ENCODE results near the gene SLC52A3.
"Not testable (repeated sequence)": the region's sequence is repeated elsewhere in the genome, so short reads cannot be mapped to it uniquely, and the experiment has no call there.

The SLC52A3 gene

DNA sequence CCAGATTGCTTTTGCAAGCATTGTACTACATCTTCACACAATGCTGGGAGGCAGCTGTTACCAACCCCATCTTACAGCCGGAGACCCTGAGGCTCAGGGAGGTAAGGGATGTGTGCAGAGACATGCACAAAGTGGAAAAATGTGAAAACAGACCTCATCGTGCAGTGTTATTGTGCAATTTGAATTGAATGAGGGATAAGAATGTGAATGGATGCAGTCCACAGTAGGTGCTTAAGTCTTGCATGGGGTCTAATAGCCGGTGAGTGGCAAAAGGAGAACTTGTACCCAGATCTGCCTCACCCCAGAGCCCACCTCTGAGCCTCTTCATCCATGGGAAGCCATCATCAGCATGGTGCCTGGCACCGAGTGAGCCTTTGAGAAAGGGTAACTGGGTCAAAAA is 42.1 kb downstream of the SLC52A3 start:
- Histone ChIP-seq H2BK15ac (ENCODE audit: low read length) (no peak overlapping the region), H3K14ac (ENCODE audit: low read length) (no peak overlapping the region), H3K9ac (ENCODE audit: low read depth, low read length, poor library complexity) (no peak overlapping the region), H3K4ac (ENCODE audit: low read length) (no peak overlapping the region), H4K8ac (ENCODE audit: low read depth, low read length) (no peak overlapping the region), H2BK120ac (ENCODE audit: low read depth, low read length) (no peak overlapping the region), H3K27me3 (ENCODE audit: control insufficient read depth in 3 of 3, insufficient read depth in 3 of 3, low read depth in 1 of 3, low read length in 3 of 3) (peaks cover 0 to 78% (median 20%) of the 10 kb centered on the region in 3 experiments), H2AK5ac (ENCODE audit: low read depth, low read length) (no peak overlapping the region), H4K91ac (ENCODE audit: low read depth, low read length, poor library complexity) (no peak overlapping the region), H3K27ac (replicated peaks; ENCODE audit: low read length) (no peak overlapping the region), H3K79me1 (ENCODE audit: low read depth, low read length) (no peaks in the 10 kb centered on the region), H3K18ac (ENCODE audit: low read length) (no peak overlapping the region), H3K9me3 (replicated peaks in 1 of 2; ENCODE audit: control insufficient read depth in 2 of 2, insufficient read depth in 1 of 2, low read depth in 1 of 2, low read length in 2 of 2) (no peaks in the 10 kb centered on the region), H2BK12ac (ENCODE audit: low read length) (no peak overlapping the region), H3K4me2 (ENCODE audit: insufficient read depth, low read length, poor library complexity, severe bottlenecking) (no peak overlapping the region), H3K36me3 (replicated peaks in 1 of 2; ENCODE audit: control insufficient read depth in 2 of 2, insufficient read depth in 2 of 2, low read length in 2 of 2) (no peaks in the 10 kb centered on the region), H3K23ac (ENCODE audit: low read depth, low read length, poor library complexity) (no peak overlapping the region), H3K4me1 (ENCODE audit: control insufficient read depth in 2 of 2, insufficient read depth in 1 of 2, low read depth in 1 of 2, low read length in 2 of 2) (peaks cover 0 to 3% of the 10 kb centered on the region in 2 donors), H2AFZ (ENCODE audit: low read length) (no peak overlapping the region), H2BK5ac (ENCODE audit: low read length) (no peak overlapping the region), H3K4me3 (ENCODE audit: low read length in 2 of 2) (no peak overlapping the region)
- WGBS, 2 donors (ENCODE audit: extremely low coverage in 2 of 2, insufficient read length in 2 of 2, insufficient replicate concordance in 1 of 2): no CpG with 5 or more reads among the region's 4 CpGs
- DNase-seq (ENCODE audit: low spot score): no peak

DNA sequence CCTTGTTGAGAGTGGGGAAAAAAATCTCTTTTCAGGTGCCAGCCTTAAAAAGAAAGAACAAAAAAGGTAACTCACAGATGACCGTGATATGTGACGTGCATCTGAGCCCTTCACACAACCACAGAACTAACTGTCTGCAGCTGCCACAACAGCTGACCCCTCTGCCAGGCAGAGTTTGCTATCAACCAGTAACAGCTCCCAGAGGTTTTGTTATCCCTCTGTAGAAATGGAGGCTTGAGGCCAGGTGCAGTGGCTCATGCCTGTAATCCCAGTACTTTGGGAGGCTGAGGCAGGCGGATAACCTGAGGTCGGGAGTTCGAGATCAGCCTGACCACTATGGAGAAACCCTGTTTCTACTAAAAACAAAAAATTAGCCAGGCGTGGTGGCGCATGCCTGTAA is 42.8 kb downstream of the SLC52A3 start:
- Histone ChIP-seq H3K27me3 (ENCODE audit: control insufficient read depth in 3 of 3, insufficient read depth in 3 of 3, low read depth in 1 of 3, low read length in 3 of 3) (peaks cover 0 to 80% (median 20%) of the 10 kb centered on the region in 3 experiments), H4K91ac (ENCODE audit: low read depth, low read length, poor library complexity) (no peak overlapping the region), H3K4me3 (ENCODE audit: low read length in 2 of 2) (no peak overlapping the region), H3K27ac (replicated peaks; ENCODE audit: low read length) (no peak overlapping the region), H3K9ac (ENCODE audit: low read depth, low read length, poor library complexity) (no peak overlapping the region), H3K4me1 (ENCODE audit: control insufficient read depth in 2 of 2, insufficient read depth in 1 of 2, low read depth in 1 of 2, low read length in 2 of 2) (peaks cover 0 to 3% of the 10 kb centered on the region in 2 donors), H2AFZ (ENCODE audit: low read length) (no peak overlapping the region), H2BK120ac (ENCODE audit: low read depth, low read length) (no peak overlapping the region), H3K9me3 (replicated peaks in 1 of 2; ENCODE audit: control insufficient read depth in 2 of 2, insufficient read depth in 1 of 2, low read depth in 1 of 2, low read length in 2 of 2) (no peaks in the 10 kb centered on the region), H3K18ac (ENCODE audit: low read length) (no peak overlapping the region), H3K36me3 (replicated peaks in 1 of 2; ENCODE audit: control insufficient read depth in 2 of 2, insufficient read depth in 2 of 2, low read length in 2 of 2) (no peaks in the 10 kb centered on the region), H2BK15ac (ENCODE audit: low read length) (no peak overlapping the region), H2AK5ac (ENCODE audit: low read depth, low read length) (no peak overlapping the region), H3K4ac (ENCODE audit: low read length) (no peak overlapping the region), H3K23ac (ENCODE audit: low read depth, low read length, poor library complexity) (no peak overlapping the region), H2BK5ac (ENCODE audit: low read length) (no peak overlapping the region), H2BK12ac (ENCODE audit: low read length) (no peak overlapping the region), H3K79me1 (ENCODE audit: low read depth, low read length) (no peaks in the 10 kb centered on the region), H3K14ac (ENCODE audit: low read length) (no peak overlapping the region), H3K4me2 (ENCODE audit: insufficient read depth, low read length, poor library complexity, severe bottlenecking) (no peak overlapping the region), H4K8ac (ENCODE audit: low read depth, low read length) (no peak overlapping the region)
- WGBS, 2 donors (ENCODE audit: extremely low coverage in 2 of 2, insufficient read length in 2 of 2, insufficient replicate concordance in 1 of 2): no CpG with 5 or more reads among the region's 7 CpGs
- DNase-seq (ENCODE audit: low spot score): no peak

- not testable (repeated sequence) for H3K4me1 ChIP-seq (ENCODE audit: control insufficient read depth in 2 of 2, insufficient read depth in 1 of 2, low read depth in 1 of 2, low read length in 2 of 2); H2BK120ac ChIP-seq (ENCODE audit: low read depth, low read length); H3K4me2 ChIP-seq (ENCODE audit: insufficient read depth, low read length, poor library complexity, severe bottlenecking); H2AFZ ChIP-seq (ENCODE audit: low read length); H2BK12ac ChIP-seq (ENCODE audit: low read length); H3K14ac ChIP-seq (ENCODE audit: low read length); H3K79me1 ChIP-seq (ENCODE audit: low read depth, low read length); H2BK15ac ChIP-seq (ENCODE audit: low read length); H3K9me3 ChIP-seq (replicated peaks in 1 of 2; ENCODE audit: control insufficient read depth in 2 of 2, insufficient read depth in 1 of 2, low read depth in 1 of 2, low read length in 2 of 2); H3K9ac ChIP-seq (ENCODE audit: low read depth, low read length, poor library complexity); H2AK5ac ChIP-seq (ENCODE audit: low read depth, low read length); H4K8ac ChIP-seq (ENCODE audit: low read depth, low read length); DNase-seq (ENCODE audit: low spot score); H2BK5ac ChIP-seq (ENCODE audit: low read length); H3K18ac ChIP-seq (ENCODE audit: low read length); H3K4me3 ChIP-seq (ENCODE audit: low read length in 2 of 2); H3K27ac ChIP-seq (replicated peaks; ENCODE audit: low read length); H3K36me3 ChIP-seq (replicated peaks in 1 of 2; ENCODE audit: control insufficient read depth in 2 of 2, insufficient read depth in 2 of 2, low read length in 2 of 2); H3K4ac ChIP-seq (ENCODE audit: low read length); H4K91ac ChIP-seq (ENCODE audit: low read depth, low read length, poor library complexity); H3K23ac ChIP-seq (ENCODE audit: low read depth, low read length, poor library complexity)
- no CpG with 5 or more reads among the region's 7 CpGs for WGBS, 2 donors (ENCODE audit: extremely low coverage in 2 of 2, insufficient read length in 2 of 2, insufficient replicate concordance in 1 of 2)
- peaks cover 0 to 83% (median 20%) of the 10 kb centered on the region in 3 experiments for H3K27me3 ChIP-seq (ENCODE audit: control insufficient read depth in 3 of 3, insufficient read depth in 3 of 3, low read depth in 1 of 3, low read length in 3 of 3)
These were observed 43.5 kb downstream of the SLC52A3 start for GRCh38 chr20:724797-725196.

- Histone ChIP-seq H3K4me3 (ENCODE audit: low read length in 2 of 2) (no peak overlapping the region), H3K4me1 (ENCODE audit: control insufficient read depth in 2 of 2, insufficient read depth in 1 of 2, low read depth in 1 of 2, low read length in 2 of 2) (peaks cover 0 to 9% of the 10 kb centered on the region in 2 donors), H3K79me1 (ENCODE audit: low read depth, low read length) (no peaks in the 10 kb centered on the region), H4K8ac (ENCODE audit: low read depth, low read length) (no peak overlapping the region), H2AFZ (ENCODE audit: low read length) (no peak overlapping the region), H3K9ac (ENCODE audit: low read depth, low read length, poor library complexity) (no peak overlapping the region), H2BK5ac (ENCODE audit: low read length) (no peak overlapping the region), H2AK5ac (ENCODE audit: low read depth, low read length) (peak overlapping the region; percentile 32), H3K18ac (ENCODE audit: low read length) (peak overlapping the region; percentile 24), H3K4ac (ENCODE audit: low read length) (no peak overlapping the region), H2BK12ac (ENCODE audit: low read length) (no peak overlapping the region), H3K27me3 (ENCODE audit: control insufficient read depth in 3 of 3, insufficient read depth in 3 of 3, low read depth in 1 of 3, low read length in 3 of 3) (peaks cover 0 to 84% (median 17%) of the 10 kb centered on the region in 3 experiments), H3K14ac (ENCODE audit: low read length) (peak overlapping the region; percentile 11), H3K9me3 (replicated peaks in 1 of 2; ENCODE audit: control insufficient read depth in 2 of 2, insufficient read depth in 1 of 2, low read depth in 1 of 2, low read length in 2 of 2) (no peaks in the 10 kb centered on the region), H2BK120ac (ENCODE audit: low read depth, low read length) (no peak overlapping the region), H3K23ac (ENCODE audit: low read depth, low read length, poor library complexity) (no peak overlapping the region), H3K27ac (replicated peaks; ENCODE audit: low read length) (no peak overlapping the region), H3K36me3 (replicated peaks in 1 of 2; ENCODE audit: control insufficient read depth in 2 of 2, insufficient read depth in 2 of 2, low read length in 2 of 2) (no peaks in the 10 kb centered on the region), H4K91ac (ENCODE audit: low read depth, low read length, poor library complexity) (peak overlapping the region; percentile 9), H2BK15ac (ENCODE audit: low read length) (no peak overlapping the region), H3K4me2 (ENCODE audit: insufficient read depth, low read length, poor library complexity, severe bottlenecking) (no peak overlapping the region)
- WGBS, 2 donors (ENCODE audit: extremely low coverage in 2 of 2, insufficient read length in 2 of 2, insufficient replicate concordance in 1 of 2): no CpG with 5 or more reads among the region's 8 CpGs
- DNase-seq (ENCODE audit: low spot score): no peak
These were observed 44.5 kb downstream of the SLC52A3 start for GRCh38 chr20:723756-724155.
